ENCODE results near the gene ALOX15B.

ALOX15B gene

GRCh38 chr17:8003594-8004181 is 35.2 kb upstream of the ALOX15B start:
- Histone ChIP-seq H3K27ac (replicated peaks) (no peak overlapping the region), H3K4me3 (replicated peaks; ENCODE audit: insufficient read depth, low read length) (no peak overlapping the region), H3K27me3 (ENCODE audit: insufficient read depth, poor library complexity, severe bottlenecking) (no peaks in the 10 kb centered on the region)
- DNase-seq (ENCODE audit: low read depth in 1 of 2, low spot score in 1 of 2): no peak
- TF ChIP-seq POLR2AphosphoS5 (IDR thresholded peaks at IDR 0.05; ENCODE audit: low read depth) (no peak), SPI1 (IDR thresholded peaks at IDR 0.05; ENCODE audit: borderline replicate concordance, low read depth) (no peak), CTCF (IDR thresholded peaks at IDR 0.05; ENCODE audit: insufficient read depth, low read length) (no peak), GABPA (IDR thresholded peaks at IDR 0.05; ENCODE audit: low read depth) (no peak)
- TF ChIP-seq, protein P1, sequence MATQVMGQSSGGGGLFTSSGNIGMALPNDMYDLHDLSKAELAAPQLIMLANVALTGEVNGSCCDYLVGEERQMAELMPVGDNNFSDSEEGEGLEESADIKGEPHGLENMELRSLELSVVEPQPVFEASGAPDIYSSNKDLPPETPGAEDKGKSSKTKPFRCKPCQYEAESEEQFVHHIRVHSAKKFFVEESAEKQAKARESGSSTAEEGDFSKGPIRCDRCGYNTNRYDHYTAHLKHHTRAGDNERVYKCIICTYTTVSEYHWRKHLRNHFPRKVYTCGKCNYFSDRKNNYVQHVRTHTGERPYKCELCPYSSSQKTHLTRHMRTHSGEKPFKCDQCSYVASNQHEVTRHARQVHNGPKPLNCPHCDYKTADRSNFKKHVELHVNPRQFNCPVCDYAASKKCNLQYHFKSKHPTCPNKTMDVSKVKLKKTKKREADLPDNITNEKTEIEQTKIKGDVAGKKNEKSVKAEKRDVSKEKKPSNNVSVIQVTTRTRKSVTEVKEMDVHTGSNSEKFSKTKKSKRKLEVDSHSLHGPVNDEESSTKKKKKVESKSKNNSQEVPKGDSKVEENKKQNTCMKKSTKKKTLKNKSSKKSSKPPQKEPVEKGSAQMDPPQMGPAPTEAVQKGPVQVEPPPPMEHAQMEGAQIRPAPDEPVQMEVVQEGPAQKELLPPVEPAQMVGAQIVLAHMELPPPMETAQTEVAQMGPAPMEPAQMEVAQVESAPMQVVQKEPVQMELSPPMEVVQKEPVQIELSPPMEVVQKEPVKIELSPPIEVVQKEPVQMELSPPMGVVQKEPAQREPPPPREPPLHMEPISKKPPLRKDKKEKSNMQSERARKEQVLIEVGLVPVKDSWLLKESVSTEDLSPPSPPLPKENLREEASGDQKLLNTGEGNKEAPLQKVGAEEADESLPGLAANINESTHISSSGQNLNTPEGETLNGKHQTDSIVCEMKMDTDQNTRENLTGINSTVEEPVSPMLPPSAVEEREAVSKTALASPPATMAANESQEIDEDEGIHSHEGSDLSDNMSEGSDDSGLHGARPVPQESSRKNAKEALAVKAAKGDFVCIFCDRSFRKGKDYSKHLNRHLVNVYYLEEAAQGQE (IDR thresholded peaks at IDR 0.05; ENCODE audit: insufficient replicate concordance, low read depth): no peak

- no peak for DNase-seq (ENCODE audit: low read depth in 1 of 2, low spot score in 1 of 2)
Observed at GRCh38 chr17:8004899-8005298, 34.0 kb upstream of the ALOX15B start.

DNA sequence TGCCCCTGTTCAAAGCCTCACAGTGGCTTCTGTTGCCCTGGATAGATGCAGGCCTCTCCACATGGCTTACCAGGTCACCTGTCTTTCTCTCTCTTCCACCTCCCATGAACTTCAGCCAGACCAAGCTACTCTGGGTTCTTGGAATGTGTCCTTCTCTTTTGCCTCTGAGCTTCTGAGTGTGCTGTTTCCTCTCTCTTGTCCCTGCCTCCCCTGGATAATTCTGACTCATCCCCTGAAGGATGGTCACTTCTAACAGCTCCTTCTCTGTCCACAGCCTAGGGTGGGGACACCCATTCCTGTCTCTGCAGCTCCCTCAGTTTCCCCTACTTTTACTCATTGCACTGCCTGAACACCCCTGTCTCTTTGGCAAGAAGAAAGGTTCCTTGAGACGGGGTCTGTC is 33.5 kb upstream of the ALOX15B start:
- H3K27me3 ChIP-seq (ENCODE audit: insufficient read depth, poor library complexity, severe bottlenecking): no peaks in the 10 kb centered on the region
- no peak overlapping the region for H3K4me3 ChIP-seq (replicated peaks; ENCODE audit: insufficient read depth, low read length)
- no peak for DNase-seq (ENCODE audit: low read depth in 1 of 2, low spot score in 1 of 2)
- H3K27ac ChIP-seq (replicated peaks): no peak overlapping the region
- TF ChIP-seq POLR2AphosphoS5 (IDR thresholded peaks at IDR 0.05; ENCODE audit: low read depth) (no peak), GABPA (IDR thresholded peaks at IDR 0.05; ENCODE audit: low read depth) (no peak), CTCF (IDR thresholded peaks at IDR 0.05; ENCODE audit: insufficient read depth, low read length) (no peak), SPI1 (IDR thresholded peaks at IDR 0.05; ENCODE audit: borderline replicate concordance, low read depth) (no peak)
- TF ChIP-seq, protein P1 (IDR thresholded peaks at IDR 0.05; ENCODE audit: insufficient replicate concordance, low read depth): no peak

More at GRCh38 chr17:8004899-8005298, 34.0 kb upstream of the ALOX15B start:
- H3K4me3 ChIP-seq (replicated peaks; ENCODE audit: insufficient read depth, low read length): no peak overlapping the region
- no peak overlapping the region for H3K27ac ChIP-seq (replicated peaks)
- TF ChIP-seq CTCF (IDR thresholded peaks at IDR 0.05; ENCODE audit: insufficient read depth, low read length): no peak
- no peak for TF ChIP-seq SPI1 (IDR thresholded peaks at IDR 0.05; ENCODE audit: borderline replicate concordance, low read depth)
- no peak for TF ChIP-seq POLR2AphosphoS5 (IDR thresholded peaks at IDR 0.05; ENCODE audit: low read depth)
- TF ChIP-seq, protein P1 (IDR thresholded peaks at IDR 0.05; ENCODE audit: insufficient replicate concordance, low read depth): no peak
- TF ChIP-seq GABPA (IDR thresholded peaks at IDR 0.05; ENCODE audit: low read depth): no peak
- no peaks in the 10 kb centered on the region for H3K27me3 ChIP-seq (ENCODE audit: insufficient read depth, poor library complexity, severe bottlenecking)
